Liver (tissue), 9 donors: ENCODE data around the gene C15orf62. TPM values are rescaled to one million over a fixed set of nuclear protein-coding genes. Genes with fewer than 3 reads are reported as not detected.

Experiments
- DNase-seq: peaks from one replicate; pipeline ENCODE4 v3.0.0-alpha.2; 2017; ENCODE audit warnings: low spot score
- H3K27ac ChIP-seq, 2 donors: one replicate each; pipeline ENCODE4 v1.7.0; 2013; ENCODE audit warnings: inconsistent platforms in 2 of 2, low read length in 2 of 2, control low read depth in 1 of 2, low read depth in 1 of 2, mild to moderate bottlenecking in 1 of 2
- H3K27me3 ChIP-seq, 4 donors: one replicate each; pipeline versions ENCODE4 v1.6.1 to v1.7.0; 2013; ENCODE audit warnings: low read length in 3 of 4, inconsistent platforms in 1 of 4, mild to moderate bottlenecking in 1 of 4, moderate library complexity in 1 of 4; ENCODE audit not compliant: control insufficient read depth in 4 of 4, insufficient read depth in 4 of 4
- H3K36me3 ChIP-seq, 4 donors: one replicate each; pipeline versions ENCODE4 v1.6.1 to v1.7.0; 2013; ENCODE audit warnings: low read length in 3 of 4, mild to moderate bottlenecking in 3 of 4, low read depth in 1 of 4, moderate library complexity in 1 of 4; ENCODE audit not compliant: control insufficient read depth in 4 of 4, insufficient read depth in 3 of 4
- H3K4me1 ChIP-seq, 4 donors: one replicate each; pipeline versions ENCODE4 v1.6.1 to v1.7.0; 2013; ENCODE audit warnings: low read length in 3 of 4, mild to moderate bottlenecking in 3 of 4, moderate library complexity in 1 of 4; ENCODE audit not compliant: control insufficient read depth in 4 of 4, insufficient read depth in 4 of 4
- H3K4me3 ChIP-seq, 3 donors: one replicate each; pipeline versions ENCODE4 v1.6.1 to v1.7.0; 2013; ENCODE audit warnings: low read length in 3 of 3, control low read depth in 1 of 3, low read depth in 1 of 3, mild to moderate bottlenecking in 1 of 3
- H3K9ac ChIP-seq, 2 donors: one replicate each; pipeline ENCODE4 v1.7.0; 2013; ENCODE audit warnings: low read length in 2 of 2, mild to moderate bottlenecking in 2 of 2, moderate library complexity in 2 of 2, control low read depth in 1 of 2, low read depth in 1 of 2
- H3K9me3 ChIP-seq, 4 donors: one replicate each; pipeline versions ENCODE4 v1.6.1 to v1.7.0; 2013; ENCODE audit warnings: low read length in 3 of 4; ENCODE audit not compliant: control insufficient read depth in 4 of 4
- EGR1 ChIP-seq, 2 donors: IDR thresholded peaks; 2 replicates each; pipeline ENCODE4 v1.6.1; 2016 to 2018; ENCODE audit warnings: antibody characterized with exemption in 2 of 2, low read depth in 2 of 2
- FOXA1 ChIP-seq: IDR thresholded peaks from 2 replicates; pipeline ENCODE4 v1.6.1; 2016; ENCODE audit warnings: antibody characterized with exemption
- FOXA2 ChIP-seq: IDR thresholded peaks from 2 replicates; pipeline ENCODE4 v1.6.1; 2016; ENCODE audit warnings: antibody characterized with exemption
- GABPA ChIP-seq, 2 donors: IDR thresholded peaks in 1 of 2; conservative IDR thresholded peaks in 1 of 2; 2 replicates each; pipeline ENCODE4 v1.6.1; 2016; ENCODE audit warnings: antibody characterized with exemption in 2 of 2, mild to moderate bottlenecking in 1 of 2, moderate library complexity in 1 of 2
- HNF4A ChIP-seq, 2 donors: conservative IDR thresholded peaks; 2 replicates each; pipeline ENCODE4 v1.6.1; 2016; ENCODE audit warnings: antibody characterized with exemption in 2 of 2, mild to moderate bottlenecking in 2 of 2
- HNF4G ChIP-seq: IDR thresholded peaks from 2 replicates; pipeline ENCODE4 v1.6.1; 2016; ENCODE audit warnings: antibody characterized with exemption
- JUND ChIP-seq, 2 donors: IDR thresholded peaks; 2 replicates each; pipeline ENCODE4 v1.6.1; 2016; ENCODE audit warnings: antibody characterized with exemption in 2 of 2
- NR2F2 ChIP-seq: IDR thresholded peaks from 2 replicates; pipeline ENCODE4 v1.6.1; 2016; ENCODE audit warnings: antibody characterized with exemption
- RXRA ChIP-seq, 2 donors: IDR thresholded peaks; 2 replicates each; pipeline ENCODE4 v1.6.1; 2017 to 2018; ENCODE audit warnings: antibody characterized with exemption in 2 of 2, mild to moderate bottlenecking in 1 of 2
- SP1 ChIP-seq: IDR thresholded peaks from 2 replicates; pipeline ENCODE4 v1.6.1; 2018; ENCODE audit warnings: antibody characterized with exemption, mild to moderate bottlenecking
- TAF1 ChIP-seq: conservative IDR thresholded peaks from 2 replicates; pipeline ENCODE4 v1.6.1; 2016; ENCODE audit warnings: antibody characterized with exemption, mild to moderate bottlenecking
- YY1 ChIP-seq: IDR thresholded peaks from 2 replicates; pipeline ENCODE4 v1.6.1; 2016; ENCODE audit warnings: antibody characterized with exemption, mild to moderate bottlenecking
- WGBS: extraction: QIAGEN DNeasy Blood & Tissue Kit; methylation state at CpG from one replicate; pipeline ENCODE4 v1.1.7; 2013; 5-methylcytosine and 5-hydroxymethylcytosine counted together
- polyA plus RNA-seq, 2 donors: library from polyadenylated mRNA; stranded (reverse) in 1 of 2; unstranded in 1 of 2; fragments of 200-250 nt in 1 of 2; fragments of >200 nt in 1 of 2; fragmentation: Nextera tagmentation in 1 of 2; extraction: Ambion mirVana in 1 of 2; gene quantifications; one replicate each; pipeline versions ENCODE4 v1.2.1 to v1.2.3, GENCODE V29; 2013 to 2015
- total RNA-seq, 2 donors: library from RNA; depleted of rRNA; stranded (reverse); fragments of >200 nt; gene quantifications; one replicate each; pipeline ENCODE4 v1.2.3, GENCODE V29; 2014
- TF ChIP-seq, protein P1 (sequence below): fragments of 150-350 bp; IDR thresholded peaks from 2 replicates; pipeline ENCODE4 v1.5.1; 2017; ENCODE audit warnings: improper control_type of control experiment, low read depth, low read length; ENCODE audit not compliant: missing input control
- TF ChIP-seq, protein P2 (sequence below): IDR thresholded peaks from 2 replicates; pipeline ENCODE4 v1.6.1; 2016; ENCODE audit warnings: antibody characterized with exemption, mild to moderate bottlenecking
- TF ChIP-seq, protein P3 (sequence below): IDR thresholded peaks from 2 replicates; pipeline ENCODE4 v1.6.1; 2016; ENCODE audit warnings: antibody characterized with exemption
- TF ChIP-seq, protein P4 (sequence below): IDR thresholded peaks from 2 replicates; pipeline ENCODE4 v1.6.1; 2016; ENCODE audit warnings: antibody characterized with exemption
- donor health status: healthy.
- donor health status: healthy.
- donor health status: healthy.
- donor health status: healthy.
- donor health status: healthy.

The C15orf62 gene
- total and polyA plus RNA-seq, 4 donors = 0.19 to 0.92 (median 0.59) TPM

DNA sequence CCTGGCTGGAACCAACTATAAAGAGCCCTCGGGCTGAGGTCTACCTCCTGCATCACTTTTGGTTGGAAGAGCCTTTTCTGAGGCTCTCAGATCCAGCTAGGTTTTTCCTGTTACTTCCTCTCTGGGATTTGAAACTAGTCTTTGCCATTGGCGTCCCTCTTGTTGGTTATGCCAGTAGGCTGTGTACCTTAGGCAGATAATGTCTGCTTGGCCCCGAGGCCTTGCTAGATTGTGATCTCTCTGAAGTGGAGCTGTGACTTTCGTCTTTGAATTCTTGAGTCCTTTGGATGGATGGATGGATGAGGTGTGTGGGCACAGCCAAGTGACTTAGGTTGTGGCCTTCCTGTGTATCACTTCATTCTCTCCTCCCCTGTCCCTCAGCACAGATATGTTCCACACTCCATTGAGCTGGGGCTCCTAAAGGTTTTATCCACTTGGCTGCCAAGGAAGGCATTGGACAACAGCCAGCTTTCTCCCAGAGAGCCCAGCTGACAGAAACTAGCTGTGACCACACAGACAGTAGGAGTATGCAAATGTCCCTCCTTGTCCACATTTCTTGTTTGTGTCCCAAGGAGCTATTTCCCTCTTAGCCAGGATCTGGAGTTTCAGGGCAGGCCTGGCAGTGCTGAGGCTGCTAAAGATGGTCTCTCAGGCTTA is 45.4 kb downstream of the C15orf62 start:
- Histone ChIP-seq H3K36me3 (peaks cover 6 to 27% (median 23%) of the 10 kb centered on the region in 4 donors), H3K27me3 (no peaks in the 10 kb centered on the region), H3K27ac (no peak overlapping the region), H3K4me1 (no peaks in the 10 kb centered on the region), H3K4me3 (no peak overlapping the region), H3K9me3 (no peaks in the 10 kb centered on the region), H3K9ac (no peak overlapping the region)
- 89% methylated on average over 4 of the region's 4 CpGs for WGBS
- no peak for DNase-seq
- TF ChIP-seq, protein P1, sequence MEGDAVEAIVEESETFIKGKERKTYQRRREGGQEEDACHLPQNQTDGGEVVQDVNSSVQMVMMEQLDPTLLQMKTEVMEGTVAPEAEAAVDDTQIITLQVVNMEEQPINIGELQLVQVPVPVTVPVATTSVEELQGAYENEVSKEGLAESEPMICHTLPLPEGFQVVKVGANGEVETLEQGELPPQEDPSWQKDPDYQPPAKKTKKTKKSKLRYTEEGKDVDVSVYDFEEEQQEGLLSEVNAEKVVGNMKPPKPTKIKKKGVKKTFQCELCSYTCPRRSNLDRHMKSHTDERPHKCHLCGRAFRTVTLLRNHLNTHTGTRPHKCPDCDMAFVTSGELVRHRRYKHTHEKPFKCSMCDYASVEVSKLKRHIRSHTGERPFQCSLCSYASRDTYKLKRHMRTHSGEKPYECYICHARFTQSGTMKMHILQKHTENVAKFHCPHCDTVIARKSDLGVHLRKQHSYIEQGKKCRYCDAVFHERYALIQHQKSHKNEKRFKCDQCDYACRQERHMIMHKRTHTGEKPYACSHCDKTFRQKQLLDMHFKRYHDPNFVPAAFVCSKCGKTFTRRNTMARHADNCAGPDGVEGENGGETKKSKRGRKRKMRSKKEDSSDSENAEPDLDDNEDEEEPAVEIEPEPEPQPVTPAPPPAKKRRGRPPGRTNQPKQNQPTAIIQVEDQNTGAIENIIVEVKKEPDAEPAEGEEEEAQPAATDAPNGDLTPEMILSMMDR = no peak
- TF ChIP-seq, protein P2, sequence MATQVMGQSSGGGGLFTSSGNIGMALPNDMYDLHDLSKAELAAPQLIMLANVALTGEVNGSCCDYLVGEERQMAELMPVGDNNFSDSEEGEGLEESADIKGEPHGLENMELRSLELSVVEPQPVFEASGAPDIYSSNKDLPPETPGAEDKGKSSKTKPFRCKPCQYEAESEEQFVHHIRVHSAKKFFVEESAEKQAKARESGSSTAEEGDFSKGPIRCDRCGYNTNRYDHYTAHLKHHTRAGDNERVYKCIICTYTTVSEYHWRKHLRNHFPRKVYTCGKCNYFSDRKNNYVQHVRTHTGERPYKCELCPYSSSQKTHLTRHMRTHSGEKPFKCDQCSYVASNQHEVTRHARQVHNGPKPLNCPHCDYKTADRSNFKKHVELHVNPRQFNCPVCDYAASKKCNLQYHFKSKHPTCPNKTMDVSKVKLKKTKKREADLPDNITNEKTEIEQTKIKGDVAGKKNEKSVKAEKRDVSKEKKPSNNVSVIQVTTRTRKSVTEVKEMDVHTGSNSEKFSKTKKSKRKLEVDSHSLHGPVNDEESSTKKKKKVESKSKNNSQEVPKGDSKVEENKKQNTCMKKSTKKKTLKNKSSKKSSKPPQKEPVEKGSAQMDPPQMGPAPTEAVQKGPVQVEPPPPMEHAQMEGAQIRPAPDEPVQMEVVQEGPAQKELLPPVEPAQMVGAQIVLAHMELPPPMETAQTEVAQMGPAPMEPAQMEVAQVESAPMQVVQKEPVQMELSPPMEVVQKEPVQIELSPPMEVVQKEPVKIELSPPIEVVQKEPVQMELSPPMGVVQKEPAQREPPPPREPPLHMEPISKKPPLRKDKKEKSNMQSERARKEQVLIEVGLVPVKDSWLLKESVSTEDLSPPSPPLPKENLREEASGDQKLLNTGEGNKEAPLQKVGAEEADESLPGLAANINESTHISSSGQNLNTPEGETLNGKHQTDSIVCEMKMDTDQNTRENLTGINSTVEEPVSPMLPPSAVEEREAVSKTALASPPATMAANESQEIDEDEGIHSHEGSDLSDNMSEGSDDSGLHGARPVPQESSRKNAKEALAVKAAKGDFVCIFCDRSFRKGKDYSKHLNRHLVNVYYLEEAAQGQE = no peak
- no peak for TF ChIP-seq YY1
- no peak for TF ChIP-seq HNF4A (conservative IDR thresholded peaks at IDR 0.05)
- no peak for TF ChIP-seq GABPA (IDR thresholded peaks at IDR 0.05 in 1 of 2, conservative IDR thresholded peaks at IDR 0.05 in 1 of 2)
- no peak for TF ChIP-seq HNF4G
- TF ChIP-seq FOXA1 = no peak

DNA sequence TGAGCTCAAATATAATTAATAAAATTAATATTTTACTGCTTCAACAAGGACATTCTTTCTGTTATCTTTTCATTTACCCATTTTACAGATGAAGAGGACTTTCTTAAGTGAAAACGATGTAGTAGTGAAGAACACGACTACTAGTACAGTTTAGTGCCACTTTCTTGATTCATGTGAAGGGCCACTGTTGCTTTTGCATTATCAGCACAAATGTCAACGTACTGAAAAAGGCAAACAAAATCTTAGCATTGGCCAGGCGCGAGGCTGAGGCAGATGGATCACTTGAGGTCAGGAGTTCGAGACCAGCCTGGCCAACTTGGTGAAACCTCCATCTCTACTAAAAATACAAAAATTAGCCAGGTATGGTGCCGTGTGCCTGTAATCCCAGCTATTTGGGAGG is 49.3 kb downstream of the C15orf62 start:
- TF ChIP-seq EGR1 (IDR thresholded peaks at IDR 0.05; ENCODE audit: low read depth in 2 of 2) = no peak
- TF ChIP-seq, protein P1 = no peak
- TF ChIP-seq, protein P3, sequence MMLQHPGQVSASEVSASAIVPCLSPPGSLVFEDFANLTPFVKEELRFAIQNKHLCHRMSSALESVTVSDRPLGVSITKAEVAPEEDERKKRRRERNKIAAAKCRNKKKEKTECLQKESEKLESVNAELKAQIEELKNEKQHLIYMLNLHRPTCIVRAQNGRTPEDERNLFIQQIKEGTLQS = no peak
- no peak for TF ChIP-seq FOXA1
- TF ChIP-seq GABPA (IDR thresholded peaks at IDR 0.05 in 1 of 2, conservative IDR thresholded peaks at IDR 0.05 in 1 of 2) = no peak
- TF ChIP-seq JUND (IDR thresholded peaks at IDR 0.05) = no peak
- no peak for TF ChIP-seq RXRA (IDR thresholded peaks at IDR 0.05)
- no peak for TF ChIP-seq FOXA2
- TF ChIP-seq SP1 = no peak
- TF ChIP-seq, protein P2 = no peak
- no peak for TF ChIP-seq TAF1
- TF ChIP-seq HNF4G = no peak
- TF ChIP-seq NR2F2 = no peak
- no peak for TF ChIP-seq HNF4A (conservative IDR thresholded peaks at IDR 0.05)
- TF ChIP-seq, protein P4, sequence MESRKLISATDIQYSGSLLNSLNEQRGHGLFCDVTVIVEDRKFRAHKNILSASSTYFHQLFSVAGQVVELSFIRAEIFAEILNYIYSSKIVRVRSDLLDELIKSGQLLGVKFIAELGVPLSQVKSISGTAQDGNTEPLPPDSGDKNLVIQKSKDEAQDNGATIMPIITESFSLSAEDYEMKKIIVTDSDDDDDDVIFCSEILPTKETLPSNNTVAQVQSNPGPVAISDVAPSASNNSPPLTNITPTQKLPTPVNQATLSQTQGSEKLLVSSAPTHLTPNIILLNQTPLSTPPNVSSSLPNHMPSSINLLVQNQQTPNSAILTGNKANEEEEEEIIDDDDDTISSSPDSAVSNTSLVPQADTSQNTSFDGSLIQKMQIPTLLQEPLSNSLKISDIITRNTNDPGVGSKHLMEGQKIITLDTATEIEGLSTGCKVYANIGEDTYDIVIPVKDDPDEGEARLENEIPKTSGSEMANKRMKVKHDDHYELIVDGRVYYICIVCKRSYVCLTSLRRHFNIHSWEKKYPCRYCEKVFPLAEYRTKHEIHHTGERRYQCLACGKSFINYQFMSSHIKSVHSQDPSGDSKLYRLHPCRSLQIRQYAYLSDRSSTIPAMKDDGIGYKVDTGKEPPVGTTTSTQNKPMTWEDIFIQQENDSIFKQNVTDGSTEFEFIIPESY = no peak
- no peak for TF ChIP-seq YY1
- no peak for DNase-seq
- H3K9me3 ChIP-seq = no peaks in the 10 kb centered on the region
- H3K4me3 ChIP-seq = no peak overlapping the region
- no peak overlapping the region for H3K9ac ChIP-seq
- H3K4me1 ChIP-seq = no peaks in the 10 kb centered on the region
- 68% methylated on average over 7 of the region's 7 CpGs for WGBS
- no peak overlapping the region for H3K27ac ChIP-seq
- H3K36me3 ChIP-seq = peaks cover 0 to 9% (median 3%) of the 10 kb centered on the region in 4 donors
- no peaks in the 10 kb centered on the region for H3K27me3 ChIP-seq
